Upper lobe of left lung (tissue), 6 donors: Measurements from ENCODE around the gene ANKS1B. TPM values are rescaled to one million over a fixed set of nuclear protein-coding genes. Genes with fewer than 3 reads are reported as not detected.
"Not testable (repeated sequence)": the region's sequence is repeated elsewhere in the genome, so short reads cannot be mapped to it uniquely, and the experiment has no call there.

Experiments
- ATAC-seq, 2 donors: fragments of 200-7000 bp; cut with Tn5 transposase; one replicate each; pipeline ENCODE4 v1.9.1; 2022; ENCODE audit warnings: mild to moderate bottlenecking in 2 of 2, moderate library complexity in 2 of 2; ENCODE audit not compliant: low FRiP score in 2 of 2
- DNase-seq, 2 donors: peaks; one replicate each; pipeline ENCODE4 v3.0.0-alpha.2; 2019 to 2020
- H3K27ac ChIP-seq, 4 donors: fragments of 200-600 bp; sonication (generic); one replicate each; pipeline ENCODE4 v1.5.1; 2016 to 2019
- H3K27me3 ChIP-seq, 4 donors: fragments of 200-600 bp; sonication (generic); one replicate each; pipeline ENCODE4 v1.5.1; 2017 to 2019
- H3K36me3 ChIP-seq, 4 donors: fragments of 200-600 bp; sonication (generic); one replicate each; pipeline ENCODE4 v1.5.1; 2016 to 2019
- H3K4me1 ChIP-seq, 4 donors: fragments of 200-600 bp; sonication (generic); one replicate each; pipeline ENCODE4 v1.5.1; 2018 to 2019
- H3K4me3 ChIP-seq, 4 donors: fragments of 200-600 bp; sonication (generic); one replicate each; pipeline ENCODE4 v1.5.1; 2017 to 2019; ENCODE audit warnings: mild to moderate bottlenecking in 2 of 4, moderate library complexity in 1 of 4
- H3K9me3 ChIP-seq, 4 donors: fragments of 200-600 bp; sonication (generic); one replicate each; pipeline ENCODE4 v1.5.1; 2018 to 2019
- CTCF ChIP-seq, 6 experiments: fragments of 450-650 bp in 4 of 6; fragments of 200-600 bp in 2 of 6; sonication (generic) in 2 of 6; IDR thresholded peaks; one replicate each; pipeline ENCODE4 v1.5.1; 2016 to 2019; ENCODE audit warnings: antibody characterized with exemption in 6 of 6
- EP300 ChIP-seq, 4 donors: sonication (generic); formaldehyde crosslinking; IDR thresholded peaks; one replicate each; pipeline ENCODE4 v1.5.1; 2017; ENCODE audit warnings: antibody characterized with exemption in 4 of 4, control low read depth in 2 of 4
- POLR2A ChIP-seq, 4 donors: fragments of 450-650 bp; IDR thresholded peaks; one replicate each; pipeline ENCODE4 v1.5.1; 2016 to 2017; ENCODE audit warnings: antibody characterized with exemption in 4 of 4, mild to moderate bottlenecking in 2 of 4
- POLR2AphosphoS5 ChIP-seq, 2 donors: sonication (generic); formaldehyde crosslinking; IDR thresholded peaks; one replicate each; pipeline ENCODE4 v1.5.1; 2017; ENCODE audit warnings: antibody characterized with exemption in 2 of 2
- WGBS, 2 donors: methylation state at CpG; one replicate each; pipeline ENCODE4 v1.1.5; 2017 to 2018; 5-methylcytosine and 5-hydroxymethylcytosine counted together
- total RNA-seq, 6 donors: library from RNA; depleted of rRNA in 4 of 6; stranded (reverse); fragments of >200 nt in 4 of 6; gene quantifications; one replicate each; pipeline versions ENCODE4 v1.1.0 to v1.2.1, GENCODE V29; 2016 to 2021
- donor health status: DM: no; HTN: no; CAD: no; lungs with moderate emphysema.
- donor health status: DM: no; HTN: yes; CAD: no; lungs with severe emphysema.

The ANKS1B gene
- total RNA-seq, 6 donors from 2014 or later = 5.1 to 23.7 (median 7.2) TPM

- H3K9me3 ChIP-seq = no peaks in the 10 kb centered on the region
- TF ChIP-seq CTCF (IDR thresholded peaks at IDR 0.05) (no peak), POLR2A (IDR thresholded peaks at IDR 0.05) (no peak), POLR2AphosphoS5 (IDR thresholded peaks at IDR 0.05) (no peak), EP300 (IDR thresholded peaks at IDR 0.05) (no peak)
- no peaks in the 10 kb centered on the region for H3K36me3 ChIP-seq
- H3K27ac ChIP-seq = no peak overlapping the region
- H3K4me3 ChIP-seq = no peak overlapping the region
- DNase-seq (no peak), ATAC-seq (no peak)
- no peaks in the 10 kb centered on the region for H3K27me3 ChIP-seq
- H3K4me1 ChIP-seq = no peaks in the 10 kb centered on the region
Observed at GRCh38 chr12:98974767-98975381, 1009.9 kb downstream of the ANKS1B start.

GRCh38 chr12:98973395-98973794 lies 1011.3 kb downstream of the ANKS1B start:
- Histone ChIP-seq H3K27me3 (no peaks in the 10 kb centered on the region), H3K36me3 (no peaks in the 10 kb centered on the region), H3K27ac (no peak overlapping the region), H3K4me1 (no peaks in the 10 kb centered on the region), H3K9me3 (no peaks in the 10 kb centered on the region), H3K4me3 (no peak overlapping the region)
- DNase-seq = no peak
- 77 to 79% methylated on average over 2 of the region's 2 CpGs for WGBS, 2 donors
- ATAC-seq = no peak
- TF ChIP-seq POLR2AphosphoS5 (IDR thresholded peaks at IDR 0.05) = no peak
- TF ChIP-seq POLR2A (IDR thresholded peaks at IDR 0.05) = no peak
- TF ChIP-seq CTCF (IDR thresholded peaks at IDR 0.05) = no peak
- no peak for TF ChIP-seq EP300 (IDR thresholded peaks at IDR 0.05)

GRCh38 chr12:98970950-98971349 lies 1013.8 kb downstream of the ANKS1B start:
- Histone ChIP-seq H3K36me3 (no peaks in the 10 kb centered on the region), H3K4me3 (no peak overlapping the region), H3K4me1 (no peaks in the 10 kb centered on the region), H3K27ac (no peak overlapping the region), H3K9me3 (no peaks in the 10 kb centered on the region), H3K27me3 (no peaks in the 10 kb centered on the region)
- no peak for ATAC-seq
- no peak for DNase-seq
- TF ChIP-seq CTCF (IDR thresholded peaks at IDR 0.05) = no peak

- no peak for TF ChIP-seq EP300 (IDR thresholded peaks at IDR 0.05)
- no peak for TF ChIP-seq CTCF (IDR thresholded peaks at IDR 0.05)
- no peak for TF ChIP-seq POLR2A (IDR thresholded peaks at IDR 0.05)
- TF ChIP-seq POLR2AphosphoS5 (IDR thresholded peaks at IDR 0.05) = no peak
- DNase-seq (no peak), ATAC-seq (no peak)
- no peaks in the 10 kb centered on the region for H3K9me3 ChIP-seq
- H3K27ac ChIP-seq = no peak overlapping the region
- no peaks in the 10 kb centered on the region for H3K36me3 ChIP-seq
- H3K4me3 ChIP-seq = no peak overlapping the region
- H3K27me3 ChIP-seq = no peaks in the 10 kb centered on the region
- H3K4me1 ChIP-seq = no peaks in the 10 kb centered on the region
Observed at GRCh38 chr12:98970210-98970609, 1014.5 kb downstream of the ANKS1B start.

GRCh38 chr12:98968896-98969295 lies 1015.8 kb downstream of the ANKS1B start:
- no peak overlapping the region for H3K27ac ChIP-seq
- ATAC-seq (no peak), DNase-seq (no peak)
- no peaks in the 10 kb centered on the region for H3K36me3 ChIP-seq
- WGBS, 2 donors = 81 to 82% methylated on average over 2 of the region's 2 CpGs
- TF ChIP-seq POLR2AphosphoS5 (IDR thresholded peaks at IDR 0.05) = no peak
- no peak for TF ChIP-seq EP300 (IDR thresholded peaks at IDR 0.05)
- TF ChIP-seq CTCF (IDR thresholded peaks at IDR 0.05) = no peak
- no peak for TF ChIP-seq POLR2A (IDR thresholded peaks at IDR 0.05)
- H3K4me3 ChIP-seq = no peak overlapping the region
- no peaks in the 10 kb centered on the region for H3K27me3 ChIP-seq
- no peaks in the 10 kb centered on the region for H3K9me3 ChIP-seq
- H3K4me1 ChIP-seq = no peaks in the 10 kb centered on the region

- not testable (repeated sequence) for H3K4me3 ChIP-seq, H3K9me3 ChIP-seq, H3K36me3 ChIP-seq, H3K4me1 ChIP-seq, H3K27ac ChIP-seq, DNase-seq, ATAC-seq, H3K27me3 ChIP-seq
- WGBS, 2 donors = 82 to 92% methylated on average over 5 of the region's 5 CpGs
Observed at GRCh38 chr12:98957135-98957534, 1027.6 kb downstream of the ANKS1B start.
